Inflammatory macrophage treated with lipopolysaccharide for 4 hours (primary cell): ENCODE data around the gene FGFR4.

ENCODE experiments used
- DNase-seq: peaks from one replicate; pipeline ENCODE4 v3.0.0-alpha.2; 2020

Gene FGFR4

DNA sequence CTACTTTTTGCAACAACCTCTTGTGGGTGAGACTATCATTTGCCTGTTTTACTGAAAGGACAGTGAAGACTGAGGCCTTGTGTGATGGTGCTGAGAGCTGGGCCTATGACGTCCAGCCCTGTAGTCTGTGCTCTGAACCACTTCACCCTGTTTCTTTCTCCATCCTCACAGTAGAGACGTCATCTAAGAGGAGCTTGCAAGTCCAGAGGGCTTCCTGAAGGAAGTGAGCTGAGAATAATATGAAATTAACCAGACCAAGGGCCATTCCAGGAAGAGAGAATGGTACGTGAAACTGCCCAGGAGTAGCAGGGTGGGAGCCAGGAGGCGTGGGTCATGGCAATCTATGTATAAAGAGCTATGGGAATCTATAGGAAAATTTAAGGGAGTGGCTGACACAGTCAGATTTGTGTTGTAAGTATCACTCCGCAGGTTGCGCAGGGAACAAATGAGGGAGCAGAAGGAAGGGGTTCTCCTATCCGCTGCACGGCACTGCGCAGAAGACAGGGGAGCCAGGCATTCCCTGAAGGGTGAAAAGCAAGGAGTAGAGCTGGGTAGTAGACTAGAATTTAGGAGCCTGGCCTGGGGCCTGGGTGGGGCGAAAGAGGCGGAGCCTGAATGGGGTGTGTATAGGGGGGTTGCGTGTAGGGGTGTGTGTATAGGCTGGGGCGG lies 596 bp upstream of the FGFR4 start:
- no peak for DNase-seq

DNA sequence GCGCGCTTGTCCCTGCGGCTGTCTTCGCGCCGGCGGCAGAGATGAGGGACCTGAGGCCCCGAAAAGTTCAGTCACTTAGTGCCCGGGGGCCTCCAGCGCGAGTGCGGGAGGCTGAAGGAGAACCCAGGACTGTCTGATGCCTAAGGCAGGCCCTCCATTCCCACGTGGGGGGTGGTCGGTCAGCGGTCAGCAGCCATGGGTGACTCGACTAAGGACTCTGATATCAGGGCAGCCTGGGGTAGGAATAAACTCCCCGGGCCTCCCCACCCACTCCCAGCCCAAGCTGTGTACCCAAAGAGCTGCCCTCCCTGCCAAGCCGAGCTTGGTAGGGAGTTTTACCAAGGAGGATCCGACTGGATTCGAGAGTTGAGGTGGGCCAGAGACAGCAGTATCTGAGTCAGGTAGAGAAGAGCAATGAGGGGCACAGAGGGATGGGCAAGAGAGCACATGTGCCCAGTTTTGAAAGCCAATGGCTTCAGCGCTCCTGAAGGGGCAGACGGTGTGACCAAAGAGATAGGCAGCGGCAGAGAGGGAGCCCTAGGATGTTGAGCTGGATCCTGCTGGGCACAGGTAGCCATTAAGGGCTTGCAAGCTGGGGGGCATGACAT lies 787 bp downstream of the FGFR4 start:
- no peak for DNase-seq

DNA sequence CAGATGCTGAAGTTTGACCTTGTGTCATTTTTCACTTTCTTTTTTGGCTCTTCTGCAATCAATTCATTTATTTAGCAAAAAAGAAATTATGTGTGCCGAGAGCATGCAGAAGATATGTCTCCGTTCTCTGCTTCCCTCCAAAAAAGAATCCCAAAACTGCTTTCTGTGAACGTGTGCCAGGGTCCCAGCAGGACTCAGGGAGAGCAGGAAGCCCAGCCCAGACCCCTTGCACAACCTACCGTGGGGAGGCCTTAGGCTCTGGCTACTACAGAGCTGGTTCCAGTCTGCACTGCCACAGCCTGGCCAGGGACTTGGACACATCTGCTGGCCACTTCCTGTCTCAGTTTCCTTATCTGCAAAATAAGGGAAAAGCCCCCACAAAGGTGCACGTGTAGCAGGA lies 2.4 kb downstream of the FGFR4 start:
- DNase-seq = no peak

DNA sequence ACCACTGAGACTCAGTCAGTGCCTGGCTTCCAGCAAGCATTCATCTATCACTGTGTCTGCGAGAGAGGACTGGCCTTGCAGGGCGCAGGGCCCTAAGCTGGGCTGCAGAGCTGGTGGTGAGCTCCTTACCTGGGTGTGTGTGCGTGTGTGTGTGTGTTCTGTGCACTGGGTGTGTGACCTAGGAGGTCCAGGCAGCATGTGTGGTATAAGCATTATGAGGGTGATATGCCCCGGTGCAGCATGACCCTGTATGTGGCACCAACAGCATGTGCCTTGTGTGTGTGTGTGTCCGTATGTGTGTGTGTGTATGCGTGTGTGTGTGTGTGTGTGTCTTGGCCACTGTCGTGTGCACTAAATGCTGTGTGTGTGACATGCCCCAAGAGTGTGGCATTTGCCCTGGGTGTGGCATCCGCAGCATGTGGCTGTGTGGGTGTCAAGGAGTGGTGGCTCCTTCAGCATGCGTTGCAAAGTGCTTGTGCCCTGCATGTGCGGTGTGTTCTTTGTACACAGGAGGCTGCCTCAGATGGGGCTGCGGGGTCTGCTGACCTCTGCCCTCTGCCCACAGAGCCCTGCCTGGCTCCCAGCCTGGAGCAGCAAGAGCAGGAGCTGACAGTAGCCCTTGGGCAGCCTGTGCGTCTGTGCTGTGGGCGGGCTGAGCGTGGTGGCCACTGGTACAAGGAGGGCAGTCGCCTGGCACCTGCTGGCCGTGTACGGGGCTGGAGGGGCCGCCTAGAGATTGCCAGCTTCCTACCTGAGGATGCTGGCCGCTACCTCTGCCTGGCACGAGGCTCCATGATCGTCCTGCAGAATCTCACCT lies 3.3 kb downstream of the FGFR4 start:
- DNase-seq = no peak

DNA sequence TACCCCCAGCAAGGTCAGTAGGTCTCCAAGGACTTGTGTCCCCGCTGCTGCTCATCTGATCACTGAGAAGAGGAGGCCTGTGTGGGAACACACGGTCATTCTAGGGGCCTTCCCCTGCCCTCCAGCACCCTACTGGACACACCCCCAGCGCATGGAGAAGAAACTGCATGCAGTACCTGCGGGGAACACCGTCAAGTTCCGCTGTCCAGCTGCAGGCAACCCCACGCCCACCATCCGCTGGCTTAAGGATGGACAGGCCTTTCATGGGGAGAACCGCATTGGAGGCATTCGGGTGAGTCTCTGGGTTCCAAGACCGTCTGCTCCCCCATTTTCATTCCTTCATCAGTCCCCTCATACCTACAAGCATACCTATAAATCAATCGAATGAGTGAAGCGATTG lies 4.1 kb downstream of the FGFR4 start:
- no peak for DNase-seq

DNA sequence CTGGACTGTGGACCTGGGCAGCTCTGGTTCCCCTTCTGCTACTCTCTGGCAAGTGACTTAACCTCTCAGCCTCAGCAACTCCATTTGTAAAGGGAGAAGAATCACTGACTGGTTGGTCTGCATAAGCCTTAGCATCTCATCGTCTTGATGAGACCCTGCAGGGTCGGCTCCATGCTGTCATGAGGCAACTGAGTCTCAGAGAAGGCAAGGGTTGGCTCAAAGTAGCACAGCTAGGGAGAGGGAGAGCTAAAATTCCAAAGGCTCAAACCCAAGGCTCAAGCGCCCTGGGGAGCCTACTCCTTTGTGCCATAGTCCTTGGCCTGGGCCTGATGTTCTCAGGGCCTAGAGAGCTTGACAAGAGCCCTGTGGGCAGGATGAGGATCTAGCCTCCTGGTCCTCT lies 4.5 kb downstream of the FGFR4 start:
- no peak for DNase-seq

DNA sequence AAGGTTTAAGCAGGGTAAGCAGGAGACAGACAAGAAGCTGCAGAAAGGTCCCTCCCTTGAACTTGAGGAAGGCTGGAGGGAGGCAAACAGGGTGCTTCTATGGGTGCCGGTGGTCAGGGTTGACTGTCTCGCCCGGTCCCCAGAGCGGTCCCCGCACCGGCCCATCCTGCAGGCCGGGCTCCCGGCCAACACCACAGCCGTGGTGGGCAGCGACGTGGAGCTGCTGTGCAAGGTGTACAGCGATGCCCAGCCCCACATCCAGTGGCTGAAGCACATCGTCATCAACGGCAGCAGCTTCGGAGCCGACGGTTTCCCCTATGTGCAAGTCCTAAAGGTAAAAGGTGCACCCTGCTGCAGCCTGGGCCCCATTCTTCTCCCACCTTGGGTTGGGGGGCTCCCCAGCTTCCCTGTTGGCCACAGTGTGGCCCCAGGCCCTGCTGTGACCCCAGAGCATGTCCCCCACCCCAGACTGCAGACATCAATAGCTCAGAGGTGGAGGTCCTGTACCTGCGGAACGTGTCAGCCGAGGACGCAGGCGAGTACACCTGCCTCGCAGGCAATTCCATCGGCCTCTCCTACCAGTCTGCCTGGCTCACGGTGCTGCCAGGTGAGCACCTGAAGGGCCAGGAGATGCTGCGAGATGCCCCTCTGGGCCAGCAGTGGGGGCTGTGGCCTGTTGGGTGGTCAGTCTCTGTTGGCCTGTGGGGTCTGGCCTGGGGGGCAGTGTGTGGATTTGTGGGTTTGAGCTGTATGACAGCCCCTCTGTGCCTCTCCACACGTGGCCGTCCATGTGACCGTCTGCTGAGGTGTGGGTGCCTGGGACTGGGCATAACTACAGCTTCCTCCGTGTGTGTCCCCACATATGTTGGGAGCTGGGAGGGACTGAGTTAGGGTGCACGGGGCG lies 5.7 kb downstream of the FGFR4 start:
- no peak for DNase-seq

DNA sequence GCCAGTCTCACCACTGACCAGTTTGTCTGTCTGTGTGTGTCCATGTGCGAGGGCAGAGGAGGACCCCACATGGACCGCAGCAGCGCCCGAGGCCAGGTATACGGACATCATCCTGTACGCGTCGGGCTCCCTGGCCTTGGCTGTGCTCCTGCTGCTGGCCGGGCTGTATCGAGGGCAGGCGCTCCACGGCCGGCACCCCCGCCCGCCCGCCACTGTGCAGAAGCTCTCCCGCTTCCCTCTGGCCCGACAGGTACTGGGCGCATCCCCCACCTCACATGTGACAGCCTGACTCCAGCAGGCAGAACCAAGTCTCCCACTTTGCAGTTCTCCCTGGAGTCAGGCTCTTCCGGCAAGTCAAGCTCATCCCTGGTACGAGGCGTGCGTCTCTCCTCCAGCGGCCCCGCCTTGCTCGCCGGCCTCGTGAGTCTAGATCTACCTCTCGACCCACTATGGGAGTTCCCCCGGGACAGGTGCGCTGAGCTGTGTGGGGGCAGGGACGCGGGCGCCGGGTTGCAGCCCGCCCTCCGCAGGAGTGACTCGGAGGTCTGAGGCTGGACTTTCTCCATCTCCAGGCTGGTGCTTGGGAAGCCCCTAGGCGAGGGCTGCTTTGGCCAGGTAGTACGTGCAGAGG lies 6.5 kb downstream of the FGFR4 start:
- no peak for DNase-seq

DNA sequence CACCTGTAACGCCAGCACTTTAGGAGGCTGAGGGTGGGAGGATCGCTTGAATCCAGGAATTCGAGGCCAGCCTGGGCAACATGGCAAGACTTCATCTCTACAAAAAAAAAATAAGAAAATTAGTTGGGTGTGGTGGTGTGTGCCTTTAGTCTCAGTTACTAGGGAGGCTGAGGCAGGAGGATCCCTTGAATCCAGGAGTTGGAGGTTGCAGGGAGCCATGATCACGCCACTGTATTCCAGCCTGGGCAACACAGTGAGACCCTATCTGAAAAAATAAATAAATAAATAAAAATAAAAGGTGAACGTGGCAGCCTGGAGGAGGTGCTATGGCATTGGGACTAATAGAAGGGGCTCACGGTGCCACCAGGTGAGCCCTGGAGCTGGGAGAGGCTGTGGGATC lies 7.1 kb downstream of the FGFR4 start:
- DNase-seq = no peak

DNA sequence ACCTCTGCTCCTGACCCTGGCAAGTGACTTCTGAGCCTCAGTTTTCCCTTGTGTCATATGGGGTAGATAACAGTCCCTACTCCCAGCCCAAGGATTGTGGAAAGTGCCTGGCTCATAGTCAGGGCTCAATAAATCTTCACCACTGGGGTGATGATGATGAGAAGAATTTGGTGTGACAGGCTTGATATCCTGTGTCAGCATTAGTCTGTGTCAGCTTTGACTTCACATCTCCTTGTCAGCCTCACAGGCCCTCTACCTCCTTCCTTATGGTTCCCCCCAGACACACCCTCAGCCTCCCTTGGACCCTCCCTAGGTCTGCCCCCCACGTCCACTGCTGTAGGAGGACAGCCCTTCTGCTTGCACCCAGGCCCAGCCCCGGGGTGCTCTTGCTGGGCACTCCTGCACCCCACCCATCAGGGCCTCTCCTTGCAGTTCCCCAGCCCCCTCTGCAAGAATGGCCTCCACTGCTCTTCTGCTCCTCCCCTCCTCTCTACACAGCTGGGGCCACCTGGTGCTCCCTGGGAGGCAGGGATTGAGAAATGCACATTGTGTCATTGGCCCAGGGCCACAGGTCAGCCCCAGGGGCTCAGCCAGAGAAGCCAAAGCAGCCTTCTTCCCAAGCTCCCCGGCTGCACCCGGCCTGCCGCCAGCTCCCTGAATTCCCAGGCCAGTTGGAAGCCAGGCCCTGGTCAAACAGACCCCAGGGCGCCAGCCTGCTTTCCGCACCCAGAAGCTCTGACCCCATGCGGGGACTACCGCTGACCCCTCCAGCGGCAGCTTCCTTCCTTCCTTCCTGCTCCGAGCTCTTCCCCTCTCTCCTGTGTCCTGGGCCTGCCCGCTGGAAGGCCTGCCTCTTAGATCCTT lies 7.7 kb downstream of the FGFR4 start:
- DNase-seq = no peak

DNA sequence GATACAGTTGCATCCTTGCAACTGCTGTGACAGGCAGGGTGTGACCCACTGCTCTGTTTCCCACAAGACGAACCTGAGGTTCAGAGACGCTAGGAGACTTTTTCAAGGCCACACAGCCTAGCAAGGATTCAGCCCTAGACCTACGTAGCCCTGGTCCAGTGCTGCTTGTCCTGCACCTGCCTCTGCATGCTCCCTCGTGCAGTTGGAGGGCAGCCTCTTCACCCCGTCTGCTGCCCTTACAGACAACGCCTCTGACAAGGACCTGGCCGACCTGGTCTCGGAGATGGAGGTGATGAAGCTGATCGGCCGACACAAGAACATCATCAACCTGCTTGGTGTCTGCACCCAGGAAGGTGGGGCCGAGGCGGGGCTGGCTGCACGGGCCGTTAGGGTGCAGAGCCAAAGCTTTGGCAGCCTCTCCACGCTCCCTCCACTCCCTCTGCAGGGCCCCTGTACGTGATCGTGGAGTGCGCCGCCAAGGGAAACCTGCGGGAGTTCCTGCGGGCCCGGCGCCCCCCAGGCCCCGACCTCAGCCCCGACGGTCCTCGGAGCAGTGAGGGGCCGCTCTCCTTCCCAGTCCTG lies 8.5 kb downstream of the FGFR4 start:
- no peak for DNase-seq

DNA sequence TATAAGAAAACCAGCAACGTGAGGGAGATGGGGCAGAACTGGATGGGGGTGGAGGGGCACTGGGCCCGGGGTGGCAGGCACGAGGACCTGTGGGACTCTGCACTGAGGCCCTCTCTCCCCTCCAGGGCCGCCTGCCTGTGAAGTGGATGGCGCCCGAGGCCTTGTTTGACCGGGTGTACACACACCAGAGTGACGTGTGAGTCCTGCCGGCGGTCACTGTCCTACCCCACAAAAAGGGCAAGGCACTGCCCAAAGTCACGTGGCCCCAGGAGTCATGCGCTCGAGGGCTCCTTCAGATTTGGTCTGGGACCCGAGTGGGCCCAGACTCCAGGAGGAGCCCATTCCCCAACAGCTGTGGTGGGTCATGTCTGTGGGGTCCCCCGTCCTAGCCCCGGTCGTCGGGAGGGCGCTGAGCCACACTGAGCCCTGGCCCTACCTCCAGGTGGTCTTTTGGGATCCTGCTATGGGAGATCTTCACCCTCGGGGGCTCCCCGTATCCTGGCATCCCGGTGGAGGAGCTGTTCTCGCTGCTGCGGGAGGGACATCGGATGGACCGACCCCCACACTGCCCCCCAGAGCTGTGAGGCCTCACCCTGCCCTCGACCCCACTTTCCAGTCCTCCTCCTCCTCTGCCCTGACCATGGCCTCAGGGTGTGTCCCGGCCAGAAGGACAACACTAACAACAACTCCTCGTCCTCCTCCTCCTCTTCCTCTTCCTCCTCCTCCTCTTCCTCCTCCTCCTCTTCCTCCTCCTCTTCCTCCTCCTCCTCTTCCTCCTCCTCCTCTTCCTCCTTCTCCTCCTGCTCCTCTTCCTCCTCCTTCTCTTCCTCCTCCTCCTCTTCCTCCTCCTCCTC lies 9.7 kb downstream of the FGFR4 start:
- no peak for DNase-seq

DNA sequence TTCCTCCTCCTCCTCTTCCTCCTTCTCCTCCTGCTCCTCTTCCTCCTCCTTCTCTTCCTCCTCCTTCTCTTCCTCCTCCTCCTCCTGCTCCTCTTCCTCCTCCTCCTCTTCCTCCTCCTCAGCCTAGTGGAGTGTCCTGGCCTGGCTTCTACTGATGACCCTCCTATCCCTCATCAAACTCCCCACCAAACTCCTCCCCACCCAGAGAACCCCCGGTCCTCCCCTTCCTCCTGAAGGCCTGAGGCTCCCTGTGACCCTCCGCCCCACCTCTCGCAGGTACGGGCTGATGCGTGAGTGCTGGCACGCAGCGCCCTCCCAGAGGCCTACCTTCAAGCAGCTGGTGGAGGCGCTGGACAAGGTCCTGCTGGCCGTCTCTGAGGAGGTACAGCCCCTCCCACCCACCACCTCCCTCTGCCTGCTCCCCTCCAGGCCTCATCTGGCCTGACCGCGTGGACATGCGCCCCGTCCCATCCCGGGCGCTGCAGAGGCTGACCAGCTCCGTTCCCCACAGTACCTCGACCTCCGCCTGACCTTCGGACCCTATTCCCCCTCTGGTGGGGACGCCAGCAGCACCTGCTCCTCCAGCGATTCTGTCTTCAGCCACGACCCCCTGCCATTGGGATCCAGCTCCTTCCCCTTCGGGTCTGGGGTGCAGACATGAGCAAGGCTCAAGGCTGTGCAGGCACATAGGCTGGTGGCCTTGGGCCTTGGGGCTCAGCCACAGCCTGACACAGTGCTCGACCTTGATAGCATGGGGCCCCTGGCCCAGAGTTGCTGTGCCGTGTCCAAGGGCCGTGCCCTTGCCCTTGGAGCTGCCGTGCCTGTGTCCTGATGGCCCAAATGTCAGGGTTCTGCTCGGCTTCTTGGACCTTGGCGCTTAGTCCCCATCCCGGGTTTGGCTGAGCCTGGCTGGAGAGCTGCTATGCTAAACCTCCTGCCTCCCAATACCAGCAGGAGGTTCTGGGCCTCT lies 10.6 kb downstream of the FGFR4 start:
- no peak for DNase-seq

DNA sequence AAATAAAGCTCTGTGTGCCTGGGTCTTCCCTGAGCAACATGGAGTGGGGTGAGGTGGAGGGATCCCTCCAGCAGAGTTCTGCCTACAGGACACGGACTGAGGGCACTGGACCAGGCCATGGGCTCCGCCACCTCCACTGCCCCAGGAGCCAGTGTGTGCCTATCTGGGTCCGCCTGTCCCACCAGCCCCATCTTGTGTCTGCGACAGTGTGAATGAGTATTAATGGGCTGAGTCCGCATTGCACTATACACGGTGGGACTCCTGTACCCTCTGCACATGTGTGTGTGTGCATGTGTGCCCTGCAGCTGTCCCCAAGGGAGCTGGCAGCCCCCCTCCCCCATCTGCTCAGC lies 11.4 kb downstream of the FGFR4 start:
- no peak for DNase-seq

DNA sequence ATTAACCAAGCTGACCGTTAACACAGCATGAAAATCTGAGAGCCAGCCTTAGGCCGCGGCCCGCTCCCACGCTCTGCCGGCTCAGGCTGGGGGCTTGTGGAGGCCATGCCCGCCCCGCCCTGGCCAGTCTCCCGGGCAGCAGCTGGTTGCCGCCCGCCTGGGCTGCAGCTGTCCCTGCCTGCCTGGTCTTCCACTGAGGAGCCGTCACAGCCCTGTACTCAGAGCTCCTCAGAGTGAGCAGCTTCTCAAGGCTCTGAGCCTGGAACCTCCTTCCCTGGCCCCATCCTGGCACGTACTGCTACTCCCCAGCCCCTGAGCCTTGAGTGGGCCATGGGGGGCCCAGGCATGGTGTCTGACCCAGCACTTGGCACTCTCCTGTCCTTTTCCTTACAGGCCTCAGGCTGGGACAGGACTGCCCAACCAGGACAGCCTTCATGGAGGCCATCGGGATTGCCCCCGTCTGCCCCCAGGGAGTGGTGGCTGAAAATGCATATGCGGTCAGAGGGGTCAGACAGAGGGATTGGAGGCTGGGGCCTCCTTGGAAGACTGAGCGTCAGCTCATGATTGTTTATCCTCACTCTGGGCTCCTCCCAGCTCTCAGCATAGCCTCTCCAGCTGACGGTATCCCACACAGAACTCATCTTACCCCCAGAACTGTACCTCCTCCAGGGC lies 11.9 kb downstream of the FGFR4 start:
- DNase-seq = no peak

DNA sequence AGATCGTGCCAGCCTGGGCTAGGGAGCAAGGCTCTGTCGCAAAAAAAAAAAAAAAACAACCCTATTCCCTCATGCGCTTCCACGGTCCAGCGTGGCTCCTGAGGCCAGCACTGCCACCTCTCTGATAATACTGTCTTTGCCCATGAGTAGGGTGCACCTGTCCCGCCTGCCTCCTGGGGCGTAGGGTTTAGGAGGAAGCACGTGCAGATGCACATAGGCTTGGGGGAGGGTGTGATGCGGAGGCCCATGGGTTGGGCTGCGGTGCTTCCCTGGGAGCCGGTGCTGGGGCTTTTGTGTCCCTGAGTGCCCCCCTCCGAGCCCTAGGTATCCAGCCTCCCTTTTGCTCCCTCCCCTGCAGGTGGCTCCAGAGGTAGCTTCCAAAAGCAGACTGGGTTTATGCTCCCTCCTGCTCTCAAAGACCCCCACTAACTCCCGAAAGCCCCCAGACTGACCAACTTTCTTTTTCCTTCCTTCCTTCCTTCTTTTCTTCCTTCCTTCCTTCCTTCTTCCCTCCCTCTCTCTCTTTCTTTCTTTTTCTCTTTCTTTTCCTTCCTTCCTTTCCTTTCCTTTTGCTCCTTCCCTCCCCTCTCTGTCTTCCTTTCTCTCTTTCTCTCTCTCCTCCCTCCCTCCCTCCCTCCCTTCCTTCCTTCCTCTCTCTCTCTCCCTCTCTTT lies 12.8 kb downstream of the FGFR4 start:
- DNase-seq = no peak

DNA sequence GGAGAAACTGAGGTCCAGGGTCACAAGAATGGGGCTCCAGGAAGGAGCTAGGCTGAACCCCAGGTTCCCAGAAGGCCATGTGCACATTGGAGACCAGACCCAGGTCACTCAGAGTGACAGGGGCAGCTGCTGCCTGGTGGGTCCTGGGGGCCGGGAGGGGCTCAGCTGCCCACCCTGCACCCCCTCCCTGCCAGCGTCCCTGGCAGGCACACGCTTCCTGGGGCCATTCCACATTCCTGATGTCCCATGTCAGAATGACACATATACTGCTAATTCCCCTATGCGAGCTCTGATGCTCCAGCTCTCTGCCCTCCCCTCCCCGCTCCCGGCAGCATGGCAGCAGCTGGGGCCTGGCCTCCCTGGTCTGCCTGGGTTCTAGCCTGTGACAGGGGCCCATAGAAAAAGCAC lies 14.0 kb downstream of the FGFR4 start:
- DNase-seq = no peak
